Fibroblast of skin of left biceps (primary cell): ENCODE results near the gene MED13L.
A peak's percentile ranks its signal among the peaks of the same experiment; 100 is the strongest.

Experiments
- DNase-seq, 2 experiments: peaks; one replicate each; pipeline ENCODE4 v3.0.0-alpha.2; 2013; ENCODE audit warnings: low read depth in 2 of 2

MED13L gene

GRCh38 chr12:116213885-116214527, 63.5 kb downstream of the MED13L start:
- no peak for DNase-seq

GRCh38 chr12:116213014-116213413, 64.5 kb downstream of the MED13L start:
- DNase-seq = no peak

- DNase-seq = no peak
These were observed 66.7 kb downstream of the MED13L start for GRCh38 chr12:116210762-116211161.

- DNase-seq = peak; percentile 64 to 68
These were observed 67.4 kb downstream of the MED13L start for GRCh38 chr12:116210131-116210530.

GRCh38 chr12:116209503-116209902, 68.0 kb downstream of the MED13L start:
- DNase-seq = no peak

GRCh38 chr12:116207274-116207673, 70.2 kb downstream of the MED13L start:
- DNase-seq = no peak

- DNase-seq = no peak
These were observed 70.7 kb downstream of the MED13L start for GRCh38 chr12:116206828-116207227.

- no peak for DNase-seq
These were observed 72.7 kb downstream of the MED13L start for GRCh38 chr12:116204785-116205184.

GRCh38 chr12:116204169-116204568, 73.3 kb downstream of the MED13L start:
- DNase-seq = no peak

GRCh38 chr12:116202940-116203339, 74.6 kb downstream of the MED13L start:
- no peak for DNase-seq

- no peak for DNase-seq
These were observed 75.1 kb downstream of the MED13L start for GRCh38 chr12:116202433-116202832.

GRCh38 chr12:116201908-116202307, 75.6 kb downstream of the MED13L start:
- DNase-seq = peak; percentile 53 to 69

- no peak for DNase-seq
These were observed 76.1 kb downstream of the MED13L start for GRCh38 chr12:116201359-116201758.

GRCh38 chr12:116200812-116201211, 76.7 kb downstream of the MED13L start:
- DNase-seq = no peak

GRCh38 chr12:116199160-116199706, 78.3 kb downstream of the MED13L start:
- DNase-seq = no peak

GRCh38 chr12:116196752-116197718, 80.5 kb downstream of the MED13L start:
- no peak for DNase-seq

- no peak for DNase-seq
These were observed 81.3 kb downstream of the MED13L start for GRCh38 chr12:116196226-116196625.

- no peak for DNase-seq
These were observed 82.5 kb downstream of the MED13L start for GRCh38 chr12:116194935-116195431.

GRCh38 chr12:116189692-116190091, 87.8 kb downstream of the MED13L start:
- DNase-seq = no peak

GRCh38 chr12:116188581-116188980, 88.9 kb downstream of the MED13L start:
- no peak for DNase-seq

- no peak for DNase-seq
These were observed 90.4 kb downstream of the MED13L start for GRCh38 chr12:116187151-116187511.

- no peak for DNase-seq
These were observed 90.9 kb downstream of the MED13L start for GRCh38 chr12:116186482-116187150.
